ENCODE results near the gene ATE1.

The ATE1 gene

GRCh38 chr10:121813857-121814256 lies 114.0 kb downstream of the ATE1 start:
- no peaks in the 10 kb centered on the region for H3K27me3 ChIP-seq (ENCODE audit: insufficient read depth, low read depth, severe bottlenecking)
- H3K27ac ChIP-seq = no peak overlapping the region
- H3K9me3 ChIP-seq (ENCODE audit: severe bottlenecking) = no peaks in the 10 kb centered on the region
- no peak overlapping the region for H3K4me3 ChIP-seq (ENCODE audit: low read depth, low read length)
- H3K36me3 ChIP-seq = no peaks in the 10 kb centered on the region
- DNase-seq = no peak
- no peak for TF ChIP-seq CTCF (IDR thresholded peaks at IDR 0.05; ENCODE audit: low read depth, low read length)

- no peak for TF ChIP-seq CTCF (IDR thresholded peaks at IDR 0.05; ENCODE audit: low read depth, low read length)
- H3K36me3 ChIP-seq = no peaks in the 10 kb centered on the region
- H3K9me3 ChIP-seq (ENCODE audit: severe bottlenecking) = no peaks in the 10 kb centered on the region
- H3K4me3 ChIP-seq (ENCODE audit: low read depth, low read length) = no peak overlapping the region
- no peak for DNase-seq
- H3K27ac ChIP-seq = no peak overlapping the region
- H3K27me3 ChIP-seq (ENCODE audit: insufficient read depth, low read depth, severe bottlenecking) = no peaks in the 10 kb centered on the region
These were observed 114.5 kb downstream of the ATE1 start for GRCh38 chr10:121813211-121813815.

GRCh38 chr10:121812031-121812430 lies 115.8 kb downstream of the ATE1 start:
- DNase-seq = no peak
- Histone ChIP-seq H3K36me3 (no peaks in the 10 kb centered on the region), H3K27ac (no peak overlapping the region), H3K27me3 (ENCODE audit: insufficient read depth, low read depth, severe bottlenecking) (no peaks in the 10 kb centered on the region), H3K4me3 (ENCODE audit: low read depth, low read length) (no peak overlapping the region), H3K9me3 (ENCODE audit: severe bottlenecking) (no peaks in the 10 kb centered on the region)
- no peak for TF ChIP-seq CTCF (IDR thresholded peaks at IDR 0.05; ENCODE audit: low read depth, low read length)

- Histone ChIP-seq H3K9me3 (ENCODE audit: severe bottlenecking) (no peaks in the 10 kb centered on the region), H3K27ac (no peak overlapping the region), H3K27me3 (ENCODE audit: insufficient read depth, low read depth, severe bottlenecking) (no peaks in the 10 kb centered on the region), H3K36me3 (no peaks in the 10 kb centered on the region), H3K4me3 (ENCODE audit: low read depth, low read length) (no peak overlapping the region)
- DNase-seq = no peak
- TF ChIP-seq CTCF (IDR thresholded peaks at IDR 0.05; ENCODE audit: low read depth, low read length) = no peak
These were observed 116.4 kb downstream of the ATE1 start for GRCh38 chr10:121811386-121811785.

GRCh38 chr10:121808835-121809234 lies 119.0 kb downstream of the ATE1 start:
- H3K9me3 ChIP-seq (ENCODE audit: severe bottlenecking) = no peaks in the 10 kb centered on the region
- no peaks in the 10 kb centered on the region for H3K36me3 ChIP-seq
- DNase-seq = no peak
- no peak overlapping the region for H3K27ac ChIP-seq
- H3K4me3 ChIP-seq (ENCODE audit: low read depth, low read length) = no peak overlapping the region
- no peaks in the 10 kb centered on the region for H3K27me3 ChIP-seq (ENCODE audit: insufficient read depth, low read depth, severe bottlenecking)
- no peak for TF ChIP-seq CTCF (IDR thresholded peaks at IDR 0.05; ENCODE audit: low read depth, low read length)

- no peaks in the 10 kb centered on the region for H3K36me3 ChIP-seq
- no peaks in the 10 kb centered on the region for H3K27me3 ChIP-seq (ENCODE audit: insufficient read depth, low read depth, severe bottlenecking)
- TF ChIP-seq CTCF (IDR thresholded peaks at IDR 0.05; ENCODE audit: low read depth, low read length) = no peak
- DNase-seq = no peak
- no peak overlapping the region for H3K27ac ChIP-seq
- H3K9me3 ChIP-seq (ENCODE audit: severe bottlenecking) = no peaks in the 10 kb centered on the region
- H3K4me3 ChIP-seq (ENCODE audit: low read depth, low read length) = no peak overlapping the region
These were observed 123.4 kb downstream of the ATE1 start for GRCh38 chr10:121804460-121804859.
